Liver (tissue), 9 donors: ENCODE results near the gene SDHB. TPM values are rescaled to one million over a fixed set of nuclear protein-coding genes. Genes with fewer than 3 reads are reported as not detected.

ENCODE experiments used
- DNase-seq: peaks from one replicate; pipeline ENCODE4 v3.0.0-alpha.2; 2017; ENCODE audit warnings: low spot score
- H3K27ac ChIP-seq, 2 donors: one replicate each; pipeline ENCODE4 v1.7.0; 2013; ENCODE audit warnings: inconsistent platforms in 2 of 2, low read length in 2 of 2, control low read depth in 1 of 2, low read depth in 1 of 2, mild to moderate bottlenecking in 1 of 2
- H3K27me3 ChIP-seq, 4 donors: one replicate each; pipeline versions ENCODE4 v1.6.1 to v1.7.0; 2013; ENCODE audit warnings: low read length in 3 of 4, inconsistent platforms in 1 of 4, mild to moderate bottlenecking in 1 of 4, moderate library complexity in 1 of 4; ENCODE audit not compliant: control insufficient read depth in 4 of 4, insufficient read depth in 4 of 4
- H3K36me3 ChIP-seq, 4 donors: one replicate each; pipeline versions ENCODE4 v1.6.1 to v1.7.0; 2013; ENCODE audit warnings: low read length in 3 of 4, mild to moderate bottlenecking in 3 of 4, low read depth in 1 of 4, moderate library complexity in 1 of 4; ENCODE audit not compliant: control insufficient read depth in 4 of 4, insufficient read depth in 3 of 4
- H3K4me1 ChIP-seq, 4 donors: one replicate each; pipeline versions ENCODE4 v1.6.1 to v1.7.0; 2013; ENCODE audit warnings: low read length in 3 of 4, mild to moderate bottlenecking in 3 of 4, moderate library complexity in 1 of 4; ENCODE audit not compliant: control insufficient read depth in 4 of 4, insufficient read depth in 4 of 4
- H3K4me3 ChIP-seq, 3 donors: one replicate each; pipeline versions ENCODE4 v1.6.1 to v1.7.0; 2013; ENCODE audit warnings: low read length in 3 of 3, control low read depth in 1 of 3, low read depth in 1 of 3, mild to moderate bottlenecking in 1 of 3
- H3K9ac ChIP-seq, 2 donors: one replicate each; pipeline ENCODE4 v1.7.0; 2013; ENCODE audit warnings: low read length in 2 of 2, mild to moderate bottlenecking in 2 of 2, moderate library complexity in 2 of 2, control low read depth in 1 of 2, low read depth in 1 of 2
- H3K9me3 ChIP-seq, 4 donors: one replicate each; pipeline versions ENCODE4 v1.6.1 to v1.7.0; 2013; ENCODE audit warnings: low read length in 3 of 4; ENCODE audit not compliant: control insufficient read depth in 4 of 4
- EGR1 ChIP-seq, 2 donors: IDR thresholded peaks; 2 replicates each; pipeline ENCODE4 v1.6.1; 2016 to 2018; ENCODE audit warnings: antibody characterized with exemption in 2 of 2, low read depth in 2 of 2
- FOXA1 ChIP-seq: IDR thresholded peaks from 2 replicates; pipeline ENCODE4 v1.6.1; 2016; ENCODE audit warnings: antibody characterized with exemption
- FOXA2 ChIP-seq: IDR thresholded peaks from 2 replicates; pipeline ENCODE4 v1.6.1; 2016; ENCODE audit warnings: antibody characterized with exemption
- GABPA ChIP-seq, 2 donors: IDR thresholded peaks in 1 of 2; conservative IDR thresholded peaks in 1 of 2; 2 replicates each; pipeline ENCODE4 v1.6.1; 2016; ENCODE audit warnings: antibody characterized with exemption in 2 of 2, mild to moderate bottlenecking in 1 of 2, moderate library complexity in 1 of 2
- HNF4A ChIP-seq, 2 donors: conservative IDR thresholded peaks; 2 replicates each; pipeline ENCODE4 v1.6.1; 2016; ENCODE audit warnings: antibody characterized with exemption in 2 of 2, mild to moderate bottlenecking in 2 of 2
- HNF4G ChIP-seq: IDR thresholded peaks from 2 replicates; pipeline ENCODE4 v1.6.1; 2016; ENCODE audit warnings: antibody characterized with exemption
- JUND ChIP-seq, 2 donors: IDR thresholded peaks; 2 replicates each; pipeline ENCODE4 v1.6.1; 2016; ENCODE audit warnings: antibody characterized with exemption in 2 of 2
- NR2F2 ChIP-seq: IDR thresholded peaks from 2 replicates; pipeline ENCODE4 v1.6.1; 2016; ENCODE audit warnings: antibody characterized with exemption
- RAD21 ChIP-seq, 2 donors: IDR thresholded peaks; 2 replicates each; pipeline ENCODE4 v1.6.1; 2016; ENCODE audit warnings: antibody characterized with exemption in 2 of 2, mild to moderate bottlenecking in 2 of 2
- RXRA ChIP-seq, 2 donors: IDR thresholded peaks; 2 replicates each; pipeline ENCODE4 v1.6.1; 2017 to 2018; ENCODE audit warnings: antibody characterized with exemption in 2 of 2, mild to moderate bottlenecking in 1 of 2
- SP1 ChIP-seq: IDR thresholded peaks from 2 replicates; pipeline ENCODE4 v1.6.1; 2018; ENCODE audit warnings: antibody characterized with exemption, mild to moderate bottlenecking
- TAF1 ChIP-seq: conservative IDR thresholded peaks from 2 replicates; pipeline ENCODE4 v1.6.1; 2016; ENCODE audit warnings: antibody characterized with exemption, mild to moderate bottlenecking
- WGBS: extraction: QIAGEN DNeasy Blood & Tissue Kit; methylation state at CpG from one replicate; pipeline ENCODE4 v1.1.7; 2013; 5-methylcytosine and 5-hydroxymethylcytosine counted together
- polyA plus RNA-seq, 2 donors: library from polyadenylated mRNA; stranded (reverse) in 1 of 2; unstranded in 1 of 2; fragments of 200-250 nt in 1 of 2; fragments of >200 nt in 1 of 2; fragmentation: Nextera tagmentation in 1 of 2; extraction: Ambion mirVana in 1 of 2; gene quantifications; one replicate each; pipeline versions ENCODE4 v1.2.1 to v1.2.3, GENCODE V29; 2013 to 2015
- total RNA-seq, 2 donors: library from RNA; depleted of rRNA; stranded (reverse); fragments of >200 nt; gene quantifications; one replicate each; pipeline ENCODE4 v1.2.3, GENCODE V29; 2014
- TF ChIP-seq, protein P1 (sequence below): IDR thresholded peaks from 2 replicates; pipeline ENCODE4 v1.6.1; 2016; ENCODE audit warnings: antibody characterized with exemption
- TF ChIP-seq, protein P2 (sequence below): fragments of 150-350 bp; IDR thresholded peaks from 2 replicates; pipeline ENCODE4 v1.5.1; 2017; ENCODE audit warnings: improper control_type of control experiment, low read depth, low read length; ENCODE audit not compliant: missing input control
- TF ChIP-seq, protein P3 (sequence below): IDR thresholded peaks from 2 replicates; pipeline ENCODE4 v1.6.1; 2016; ENCODE audit warnings: antibody characterized with exemption
- TF ChIP-seq, protein P4 (sequence below): IDR thresholded peaks from 2 replicates; pipeline ENCODE4 v1.6.1; 2016; ENCODE audit warnings: antibody characterized with exemption
- donor health status: healthy.
- donor health status: healthy.
- donor health status: healthy.
- donor health status: healthy.
- donor health status: healthy.

The SDHB gene
- total and polyA plus RNA-seq, 4 donors = 73.9 to 279 (median 172) TPM

DNA sequence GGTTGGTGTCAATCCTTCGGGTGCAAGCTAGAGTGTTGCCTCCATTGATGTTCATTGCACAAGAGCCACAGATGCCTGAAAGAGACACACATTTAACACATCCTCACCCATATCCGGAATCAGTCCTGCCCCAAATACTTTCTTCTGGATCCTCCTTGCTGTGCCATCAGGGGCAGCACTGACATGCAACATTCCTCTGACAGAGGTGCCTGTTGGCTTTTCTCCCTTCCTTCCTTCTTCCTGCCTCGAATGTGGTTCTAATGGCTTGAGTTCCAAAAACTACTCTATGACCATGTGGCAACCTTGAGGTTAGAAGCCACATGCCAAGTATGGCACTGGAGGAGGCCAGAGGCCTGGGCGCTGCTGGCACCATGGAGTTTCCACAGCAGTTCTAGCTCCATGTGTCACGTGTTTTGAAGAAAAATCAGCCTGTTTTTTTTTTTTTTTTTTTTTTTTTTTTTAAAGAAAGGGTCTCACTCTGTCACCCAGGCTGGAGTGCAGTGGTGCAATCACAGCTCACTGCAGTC is 25.1 kb downstream of the SDHB start:
- Histone ChIP-seq H3K36me3 (peaks cover 11 to 81% (median 52%) of the 10 kb centered on the region in 4 donors), H3K9ac (no peak overlapping the region), H3K9me3 (no peaks in the 10 kb centered on the region), H3K4me1 (no peaks in the 10 kb centered on the region), H3K27me3 (no peaks in the 10 kb centered on the region), H3K4me3 (no peak overlapping the region), H3K27ac (no peak overlapping the region)
- no peak for DNase-seq
- no peak for TF ChIP-seq HNF4A (conservative IDR thresholded peaks at IDR 0.05)
- no peak for TF ChIP-seq FOXA1
- no peak for TF ChIP-seq TAF1
- TF ChIP-seq, protein P1, sequence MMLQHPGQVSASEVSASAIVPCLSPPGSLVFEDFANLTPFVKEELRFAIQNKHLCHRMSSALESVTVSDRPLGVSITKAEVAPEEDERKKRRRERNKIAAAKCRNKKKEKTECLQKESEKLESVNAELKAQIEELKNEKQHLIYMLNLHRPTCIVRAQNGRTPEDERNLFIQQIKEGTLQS = no peak
- TF ChIP-seq, protein P2, sequence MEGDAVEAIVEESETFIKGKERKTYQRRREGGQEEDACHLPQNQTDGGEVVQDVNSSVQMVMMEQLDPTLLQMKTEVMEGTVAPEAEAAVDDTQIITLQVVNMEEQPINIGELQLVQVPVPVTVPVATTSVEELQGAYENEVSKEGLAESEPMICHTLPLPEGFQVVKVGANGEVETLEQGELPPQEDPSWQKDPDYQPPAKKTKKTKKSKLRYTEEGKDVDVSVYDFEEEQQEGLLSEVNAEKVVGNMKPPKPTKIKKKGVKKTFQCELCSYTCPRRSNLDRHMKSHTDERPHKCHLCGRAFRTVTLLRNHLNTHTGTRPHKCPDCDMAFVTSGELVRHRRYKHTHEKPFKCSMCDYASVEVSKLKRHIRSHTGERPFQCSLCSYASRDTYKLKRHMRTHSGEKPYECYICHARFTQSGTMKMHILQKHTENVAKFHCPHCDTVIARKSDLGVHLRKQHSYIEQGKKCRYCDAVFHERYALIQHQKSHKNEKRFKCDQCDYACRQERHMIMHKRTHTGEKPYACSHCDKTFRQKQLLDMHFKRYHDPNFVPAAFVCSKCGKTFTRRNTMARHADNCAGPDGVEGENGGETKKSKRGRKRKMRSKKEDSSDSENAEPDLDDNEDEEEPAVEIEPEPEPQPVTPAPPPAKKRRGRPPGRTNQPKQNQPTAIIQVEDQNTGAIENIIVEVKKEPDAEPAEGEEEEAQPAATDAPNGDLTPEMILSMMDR = no peak
- TF ChIP-seq RAD21 (IDR thresholded peaks at IDR 0.05) = no peak
- no peak for TF ChIP-seq EGR1 (IDR thresholded peaks at IDR 0.05; ENCODE audit: low read depth in 2 of 2)
- TF ChIP-seq, protein P3, sequence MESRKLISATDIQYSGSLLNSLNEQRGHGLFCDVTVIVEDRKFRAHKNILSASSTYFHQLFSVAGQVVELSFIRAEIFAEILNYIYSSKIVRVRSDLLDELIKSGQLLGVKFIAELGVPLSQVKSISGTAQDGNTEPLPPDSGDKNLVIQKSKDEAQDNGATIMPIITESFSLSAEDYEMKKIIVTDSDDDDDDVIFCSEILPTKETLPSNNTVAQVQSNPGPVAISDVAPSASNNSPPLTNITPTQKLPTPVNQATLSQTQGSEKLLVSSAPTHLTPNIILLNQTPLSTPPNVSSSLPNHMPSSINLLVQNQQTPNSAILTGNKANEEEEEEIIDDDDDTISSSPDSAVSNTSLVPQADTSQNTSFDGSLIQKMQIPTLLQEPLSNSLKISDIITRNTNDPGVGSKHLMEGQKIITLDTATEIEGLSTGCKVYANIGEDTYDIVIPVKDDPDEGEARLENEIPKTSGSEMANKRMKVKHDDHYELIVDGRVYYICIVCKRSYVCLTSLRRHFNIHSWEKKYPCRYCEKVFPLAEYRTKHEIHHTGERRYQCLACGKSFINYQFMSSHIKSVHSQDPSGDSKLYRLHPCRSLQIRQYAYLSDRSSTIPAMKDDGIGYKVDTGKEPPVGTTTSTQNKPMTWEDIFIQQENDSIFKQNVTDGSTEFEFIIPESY = no peak
- TF ChIP-seq NR2F2 = no peak
- TF ChIP-seq SP1 = no peak
- TF ChIP-seq, protein P4, sequence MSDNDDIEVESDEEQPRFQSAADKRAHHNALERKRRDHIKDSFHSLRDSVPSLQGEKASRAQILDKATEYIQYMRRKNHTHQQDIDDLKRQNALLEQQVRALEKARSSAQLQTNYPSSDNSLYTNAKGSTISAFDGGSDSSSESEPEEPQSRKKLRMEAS = no peak
- TF ChIP-seq JUND (IDR thresholded peaks at IDR 0.05) = no peak
- WGBS = 85% methylated on average over 5 of the region's 5 CpGs

DNA sequence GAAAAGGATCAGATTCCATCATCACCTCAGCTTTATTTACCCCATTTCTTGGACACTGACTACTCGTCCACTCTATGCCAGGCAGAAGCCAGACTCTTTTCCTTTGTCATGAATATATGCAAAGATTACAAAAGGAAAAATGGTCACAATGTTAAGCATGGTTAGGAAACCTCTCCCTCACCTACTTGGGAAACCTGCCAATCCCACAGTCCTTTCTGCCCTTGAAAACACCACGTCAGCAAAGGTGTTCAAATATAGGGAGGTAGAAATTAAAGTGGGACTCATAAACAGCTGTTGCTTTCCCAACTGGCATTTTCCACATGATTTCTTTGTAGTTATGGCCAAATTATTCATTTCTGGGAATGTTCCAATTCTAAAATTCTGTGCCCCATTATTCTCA is 25.9 kb downstream of the SDHB start:
- 56% methylated on average over 2 of the region's 2 CpGs for WGBS
- H3K27me3 ChIP-seq = no peaks in the 10 kb centered on the region
- TF ChIP-seq EGR1 (IDR thresholded peaks at IDR 0.05; ENCODE audit: low read depth in 2 of 2) (no peak), JUND (IDR thresholded peaks at IDR 0.05) (no peak), HNF4A (conservative IDR thresholded peaks at IDR 0.05) (peak in 1 of 2 donors; percentile 12)
- TF ChIP-seq, protein P4 = no peak
- no peak overlapping the region for H3K27ac ChIP-seq
- H3K9me3 ChIP-seq = no peaks in the 10 kb centered on the region
- no peaks in the 10 kb centered on the region for H3K4me1 ChIP-seq
- H3K36me3 ChIP-seq = peaks cover 13 to 89% (median 58%) of the 10 kb centered on the region in 4 donors
- no peak overlapping the region for H3K4me3 ChIP-seq
- no peak for DNase-seq
- H3K9ac ChIP-seq = no peak overlapping the region

DNA sequence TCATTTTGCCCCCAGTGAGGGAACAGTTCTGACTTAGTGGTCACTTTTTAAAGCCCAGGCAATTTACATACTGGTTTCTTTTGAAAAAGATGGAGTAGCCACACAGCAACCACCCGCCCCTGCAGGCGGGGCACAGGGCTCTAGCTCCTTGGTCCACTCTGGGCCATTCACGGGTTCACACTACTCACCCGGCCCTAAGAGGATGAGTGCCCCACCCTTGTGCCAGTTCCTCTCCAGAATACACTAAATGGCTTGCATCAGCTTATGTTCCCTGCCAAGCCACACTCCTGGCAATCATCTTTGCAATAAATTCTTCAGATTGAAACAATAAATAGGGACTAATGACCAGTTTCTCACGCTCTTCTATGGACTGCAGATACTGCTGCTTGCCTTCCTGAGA is 26.4 kb downstream of the SDHB start:
- Histone ChIP-seq H3K4me3 (no peak overlapping the region), H3K9me3 (no peaks in the 10 kb centered on the region), H3K27ac (no peak overlapping the region), H3K36me3 (peaks cover 11 to 89% (median 59%) of the 10 kb centered on the region in 4 donors), H3K9ac (no peak overlapping the region), H3K27me3 (no peaks in the 10 kb centered on the region), H3K4me1 (no peaks in the 10 kb centered on the region)
- 82% methylated on average over 5 of the region's 5 CpGs for WGBS
- no peak for DNase-seq
- TF ChIP-seq GABPA (IDR thresholded peaks at IDR 0.05 in 1 of 2, conservative IDR thresholded peaks at IDR 0.05 in 1 of 2) (no peak), NR2F2 (no peak), HNF4G (no peak), SP1 (no peak), RXRA (IDR thresholded peaks at IDR 0.05) (no peak), HNF4A (conservative IDR thresholded peaks at IDR 0.05) (no peak), EGR1 (IDR thresholded peaks at IDR 0.05; ENCODE audit: low read depth in 2 of 2) (no peak), JUND (IDR thresholded peaks at IDR 0.05) (no peak), FOXA2 (no peak), FOXA1 (no peak), TAF1 (no peak)
- TF ChIP-seq, protein P2 = no peak
- TF ChIP-seq, protein P4 = no peak
- TF ChIP-seq, protein P3 = no peak
- TF ChIP-seq, protein P1 = no peak
